HG02981 (cell line): ENCODE measurements around the gene MINDY2.
A peak's percentile ranks its signal among the peaks of the same experiment; 100 is the strongest.

Experiments used
- ATAC-seq: cut with Tn5 transposase; IDR thresholded peaks from one replicate; pipeline ENCODE4 v1.9.1; 2021; ENCODE audit warnings: mild to moderate bottlenecking, moderate library complexity; ENCODE audit not compliant: unreplicated experiment

Gene MINDY2

GRCh38 chr15:58770857-58771620, at the start of gene MINDY2:
Gene MINDY2, plus strand, starts transcription at chr15:58771302. Its CDS starts 94 bp downstream, at chr15:58771396.
- peak; percentile 93 for ATAC-seq

- ATAC-seq, result peak; percentile 82
Observed at GRCh38 chr15:58724466-58724865, 46.6 kb upstream of the MINDY2 start.

GRCh38 chr15:58726867-58727266, 44.2 kb upstream of the MINDY2 start:
- ATAC-seq, result no peak

- ATAC-seq, result no peak
Observed at GRCh38 chr15:58731756-58732535, 39.2 kb upstream of the MINDY2 start.

GRCh38 chr15:58732625-58733363, 38.3 kb upstream of the MINDY2 start:
- ATAC-seq, result no peak

- ATAC-seq, result no peak
Observed at GRCh38 chr15:58734859-58735258, 36.2 kb upstream of the MINDY2 start.

- ATAC-seq, result no peak
Observed at GRCh38 chr15:58736018-58736643, 35.0 kb upstream of the MINDY2 start.

- no peak for ATAC-seq
Observed at GRCh38 chr15:58737298-58737697, 33.8 kb upstream of the MINDY2 start.

- ATAC-seq, result no peak
Observed at GRCh38 chr15:58738046-58738707, 32.9 kb upstream of the MINDY2 start.

- ATAC-seq, result no peak
Observed at GRCh38 chr15:58740436-58740835, 30.7 kb upstream of the MINDY2 start.

GRCh38 chr15:58741032-58741431, 30.1 kb upstream of the MINDY2 start:
- ATAC-seq, result no peak

- no peak for ATAC-seq
Observed at GRCh38 chr15:58742022-58742813, 28.9 kb upstream of the MINDY2 start.

- no peak for ATAC-seq
Observed at GRCh38 chr15:58742819-58743502, 28.1 kb upstream of the MINDY2 start.

GRCh38 chr15:58746174-58746573, 24.9 kb upstream of the MINDY2 start:
- ATAC-seq, result no peak

GRCh38 chr15:58748040-58748851, 22.9 kb upstream of the MINDY2 start:
- peak; percentile 2 for ATAC-seq

GRCh38 chr15:58748852-58749531, 22.1 kb upstream of the MINDY2 start:
- peak; percentile 26 for ATAC-seq

GRCh38 chr15:58749532-58750337, 21.4 kb upstream of the MINDY2 start, which contains the start of gene ADAM10:
Gene ADAM10, minus strand, starts transcription at chr15:58749707. Its CDS starts 173 bp downstream, at chr15:58749534.
- ATAC-seq, result peak; percentile 87
